Upper lobe of right lung (tissue), 1 donor: ENCODE results near the gene CFAP99. TPM values are rescaled to one million over a fixed set of nuclear protein-coding genes. Genes with fewer than 3 reads are reported as not detected.

Experiments
- ATAC-seq: fragments of 200-7000 bp; cut with Tn5 transposase; one replicate; pipeline ENCODE4 v1.9.1; 2020; ENCODE audit warnings: mild to moderate bottlenecking, moderate library complexity
- DNase-seq: peaks from one replicate; pipeline ENCODE4 v3.0.0-alpha.2; 2020
- H3K27ac ChIP-seq: fragments of 200-600 bp; one replicate; pipeline ENCODE4 v1.8.0; 2022
- H3K27me3 ChIP-seq: fragments of 200-600 bp; one replicate; pipeline ENCODE4 v1.8.0; 2022; ENCODE audit warnings: mild to moderate bottlenecking
- H3K36me3 ChIP-seq: fragments of 200-600 bp; one replicate; pipeline ENCODE4 v1.8.0; 2022
- H3K4me1 ChIP-seq: fragments of 200-600 bp; one replicate; pipeline ENCODE4 v1.8.0; 2022
- H3K4me3 ChIP-seq: fragments of 200-600 bp; one replicate; pipeline ENCODE4 v1.8.0; 2022; ENCODE audit warnings: mild to moderate bottlenecking
- H3K9me3 ChIP-seq: fragments of 200-600 bp; one replicate; pipeline ENCODE4 v1.8.0; 2022
- intact Hi-C: fragments of 100-400 bp; cut with DNase I; formaldehyde crosslinking; loops from one replicate; pipeline ENCODE4 v1.11.0; 2022
- total RNA-seq: library from RNA; stranded (reverse); fragmentation: NEBNext Ultra II Directional; extraction: Animal tissue kit (Norgen Biotek cat#: 25700); gene quantifications from one replicate; pipeline ENCODE4 v1.2.1, GENCODE V29; 2021
- TF ChIP-seq, protein P1 (sequence below): fragments of 200-600 bp; IDR thresholded peaks from one replicate; pipeline ENCODE4 v1.8.0; 2022; ENCODE audit warnings: antibody characterized with exemption
- donor health status: DM: no; HTN: yes; CAD: no; lungs with severe emphysema.

Gene CFAP99
- total RNA-seq, 1 donor from 2014 or later = not detected

GRCh38 chr4:2394528-2394927 is 24.2 kb upstream of the CFAP99 start:
- TF ChIP-seq, protein P1, sequence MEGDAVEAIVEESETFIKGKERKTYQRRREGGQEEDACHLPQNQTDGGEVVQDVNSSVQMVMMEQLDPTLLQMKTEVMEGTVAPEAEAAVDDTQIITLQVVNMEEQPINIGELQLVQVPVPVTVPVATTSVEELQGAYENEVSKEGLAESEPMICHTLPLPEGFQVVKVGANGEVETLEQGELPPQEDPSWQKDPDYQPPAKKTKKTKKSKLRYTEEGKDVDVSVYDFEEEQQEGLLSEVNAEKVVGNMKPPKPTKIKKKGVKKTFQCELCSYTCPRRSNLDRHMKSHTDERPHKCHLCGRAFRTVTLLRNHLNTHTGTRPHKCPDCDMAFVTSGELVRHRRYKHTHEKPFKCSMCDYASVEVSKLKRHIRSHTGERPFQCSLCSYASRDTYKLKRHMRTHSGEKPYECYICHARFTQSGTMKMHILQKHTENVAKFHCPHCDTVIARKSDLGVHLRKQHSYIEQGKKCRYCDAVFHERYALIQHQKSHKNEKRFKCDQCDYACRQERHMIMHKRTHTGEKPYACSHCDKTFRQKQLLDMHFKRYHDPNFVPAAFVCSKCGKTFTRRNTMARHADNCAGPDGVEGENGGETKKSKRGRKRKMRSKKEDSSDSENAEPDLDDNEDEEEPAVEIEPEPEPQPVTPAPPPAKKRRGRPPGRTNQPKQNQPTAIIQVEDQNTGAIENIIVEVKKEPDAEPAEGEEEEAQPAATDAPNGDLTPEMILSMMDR = no peak
- no peak overlapping the region for H3K4me3 ChIP-seq
- no peaks in the 10 kb centered on the region for H3K36me3 ChIP-seq
- ATAC-seq = no peak
- no peak for DNase-seq
- H3K9me3 ChIP-seq = no peaks in the 10 kb centered on the region
- H3K4me1 ChIP-seq = peaks cover 5% of the 10 kb centered on the region
- H3K27me3 ChIP-seq = no peaks in the 10 kb centered on the region
- intact Hi-C loops = no loop called here
- H3K27ac ChIP-seq = no peak overlapping the region

DNA sequence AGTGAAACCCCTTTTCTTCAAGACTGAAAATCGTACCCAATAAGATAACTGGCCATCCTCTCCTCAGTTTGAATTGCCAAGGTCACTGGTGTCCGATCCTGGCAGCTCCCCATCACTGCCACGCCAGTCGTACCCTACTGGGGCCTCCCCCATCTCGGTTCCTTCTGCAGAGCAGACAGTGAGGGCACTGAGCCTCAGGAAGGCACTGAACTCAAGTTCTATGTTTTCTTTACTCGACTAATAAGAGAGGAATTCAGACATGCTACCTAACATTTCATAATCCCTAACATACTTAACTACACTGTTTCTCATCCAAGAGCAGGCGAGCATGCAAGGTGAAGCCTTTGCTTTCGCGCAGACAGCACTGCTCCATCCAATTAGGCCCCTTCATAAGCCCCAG is 23.7 kb upstream of the CFAP99 start:
- H3K27ac ChIP-seq = no peak overlapping the region
- no peaks in the 10 kb centered on the region for H3K27me3 ChIP-seq
- H3K4me3 ChIP-seq = no peak overlapping the region
- H3K4me1 ChIP-seq = peaks cover 5% of the 10 kb centered on the region
- no peaks in the 10 kb centered on the region for H3K36me3 ChIP-seq
- DNase-seq (no peak), ATAC-seq (no peak)
- H3K9me3 ChIP-seq = no peaks in the 10 kb centered on the region
- intact Hi-C loops = no loop called here
- TF ChIP-seq, protein P1 = no peak

DNA sequence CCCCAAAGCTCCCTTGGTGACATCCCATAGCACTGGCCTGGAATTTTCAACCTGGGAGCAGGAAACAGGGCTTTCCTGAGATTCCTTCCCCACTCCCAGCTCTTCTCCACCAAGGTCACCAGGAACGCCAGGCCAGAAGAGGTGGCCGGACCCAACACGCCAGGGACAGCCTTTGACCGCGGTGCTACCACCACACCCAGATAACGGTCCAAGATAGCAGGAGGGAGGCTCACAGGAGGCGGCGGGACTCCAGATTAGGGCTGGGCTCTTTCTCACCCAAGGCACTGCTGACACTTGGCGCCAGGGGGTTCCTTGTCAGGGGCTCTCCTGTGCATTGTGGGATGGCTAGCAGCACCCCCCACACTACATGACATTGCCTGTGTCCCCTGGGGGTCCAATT is 23.2 kb upstream of the CFAP99 start:
- no peak for DNase-seq
- intact Hi-C loops = no loop called here
- Histone ChIP-seq H3K4me1 (peaks cover 5% of the 10 kb centered on the region), H3K9me3 (no peaks in the 10 kb centered on the region), H3K27ac (no peak overlapping the region), H3K27me3 (no peaks in the 10 kb centered on the region), H3K4me3 (no peak overlapping the region), H3K36me3 (no peaks in the 10 kb centered on the region)
- ATAC-seq = no peak
- TF ChIP-seq, protein P1 = no peak

DNA sequence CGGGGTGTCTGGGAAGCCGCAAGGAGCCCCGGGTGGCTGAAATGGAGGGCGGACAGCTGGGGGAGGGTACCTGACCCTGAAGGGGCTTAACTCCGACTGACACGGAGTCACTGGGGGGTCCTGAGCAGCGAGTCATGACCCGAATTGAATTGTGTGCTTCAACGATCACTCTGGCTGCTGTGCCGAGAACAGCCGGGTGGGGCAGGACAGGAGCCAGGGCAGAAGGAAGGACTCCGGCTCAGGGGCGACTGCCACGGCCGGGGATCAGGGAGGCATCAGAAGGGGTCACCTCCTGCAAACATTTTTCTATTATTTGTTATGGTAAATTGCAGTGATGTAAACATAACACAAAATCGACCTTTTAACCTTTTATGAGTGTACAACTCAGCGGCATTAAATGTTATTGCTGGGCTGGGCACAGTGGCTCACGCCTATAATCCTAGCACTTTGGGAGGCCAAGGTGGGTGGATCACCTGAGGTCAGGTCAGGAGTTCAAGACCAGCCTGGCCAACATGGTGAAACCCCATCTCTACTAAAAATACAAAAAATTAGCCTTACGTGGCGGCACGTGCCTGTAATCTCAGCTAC is 21.9 kb upstream of the CFAP99 start:
- Histone ChIP-seq H3K4me3 (no peak overlapping the region), H3K4me1 (peaks cover 5% of the 10 kb centered on the region), H3K9me3 (no peaks in the 10 kb centered on the region), H3K27ac (no peak overlapping the region), H3K36me3 (no peaks in the 10 kb centered on the region), H3K27me3 (no peaks in the 10 kb centered on the region)
- DNase-seq (no peak), ATAC-seq (no peak)
- intact Hi-C loops = no loop called here
- TF ChIP-seq, protein P1 = no peak

- no peaks in the 10 kb centered on the region for H3K27me3 ChIP-seq
- no peaks in the 10 kb centered on the region for H3K9me3 ChIP-seq
- H3K4me1 ChIP-seq = peaks cover 14% of the 10 kb centered on the region
- no peak overlapping the region for H3K27ac ChIP-seq
- TF ChIP-seq, protein P1 = no peak
- no peaks in the 10 kb centered on the region for H3K36me3 ChIP-seq
- ATAC-seq = no peak
- intact Hi-C loops = no loop called here
- no peak for DNase-seq
- H3K4me3 ChIP-seq = no peak overlapping the region
Measured at GRCh38 chr4:2397596-2398379, 21.0 kb upstream of the CFAP99 start.
